AG04450 (cell line): Measurements from ENCODE around the gene DNAJC15. TPM values are rescaled to one million over a fixed set of nuclear protein-coding genes. Genes with fewer than 3 reads are reported as not detected.

Experiments used
- CTCF ChIA-PET: fragments of 300-600, 350-600 bp; formaldehyde crosslinking; extraction: SDS; loops from one replicate; lab custom pipeline; 2022; ENCODE audit warnings: antibody characterized with exemption, inconsistent platforms; lab: Charles Lee
- POLR2A ChIA-PET: fragments of 350-600 bp; formaldehyde crosslinking; extraction: SDS; loops from one replicate; lab custom pipeline; 2021; ENCODE audit warnings: antibody characterized with exemption, inconsistent platforms; lab: Yijun Ruan, JAX
- DNase-seq: peaks from one replicate; pipeline ENCODE4 v3.0.0-alpha.2; 2011; ENCODE audit warnings: low read depth, low spot score
- H3K27ac ChIP-seq: one replicate; pipeline ENCODE4 v1.5.1; 2012; ENCODE audit warnings: low read depth, low read length, control low read depth
- H3K27me3 ChIP-seq: one replicate; pipeline ENCODE4 v1.6.0; 2012; ENCODE audit warnings: low read length; ENCODE audit not compliant: control insufficient read depth, insufficient read depth
- H3K4me3 ChIP-seq: 2 replicates; pipeline ENCODE4 v1.5.1; 2011; ENCODE audit warnings: mild to moderate bottlenecking, low read depth, low read length, control low read depth
- H3K9me3 ChIP-seq: 2 replicates; pipeline ENCODE4 v1.5.1; 2012; ENCODE audit warnings: low read length; ENCODE audit not compliant: control insufficient read depth, insufficient read depth
- polyA plus RNA-seq: library from polyadenylated mRNA; depleted of rRNA; stranded (reverse); fragments of >200 nt; gene quantifications from 2 replicates; pipeline ENCODE4 v1.2.3, GENCODE V29; 2011
- TF ChIP-seq, protein P1 (sequence below): IDR thresholded peaks from 2 replicates; pipeline ENCODE4 v1.5.1; 2011; ENCODE audit warnings: low read depth, low read length, control low read depth, inconsistent platforms

Gene DNAJC15
- polyA plus RNA-seq, 1 experiment, result 48.6 TPM

DNA sequence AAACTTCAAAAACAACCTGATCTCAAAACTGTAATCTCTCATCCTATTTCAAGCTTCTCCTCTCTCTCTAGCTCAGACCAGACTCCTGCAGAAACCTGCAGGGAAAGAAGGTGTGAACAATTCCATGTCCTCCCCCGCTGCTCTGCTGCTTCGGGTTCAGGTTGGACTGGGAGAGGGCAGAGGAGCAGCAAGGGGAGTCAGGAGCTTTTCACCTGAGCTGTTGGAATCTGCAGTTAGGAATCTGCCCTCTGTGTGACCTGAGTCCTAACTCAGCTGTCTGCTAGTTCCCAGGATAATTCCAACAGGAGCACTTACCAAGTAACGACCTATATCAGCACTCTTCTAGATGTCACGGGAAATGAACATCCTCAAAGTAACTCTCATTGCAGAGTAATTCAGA is 118.3 kb downstream of the DNAJC15 start:
- DNase-seq, result no peak
- no peaks in the 10 kb centered on the region for H3K9me3 ChIP-seq
- no peak overlapping the region for H3K4me3 ChIP-seq
- peaks cover 10% of the 10 kb centered on the region for H3K27me3 ChIP-seq
- CTCF ChIA-PET, result no interaction called here
- no peak overlapping the region for H3K27ac ChIP-seq
- TF ChIP-seq, protein P1, sequence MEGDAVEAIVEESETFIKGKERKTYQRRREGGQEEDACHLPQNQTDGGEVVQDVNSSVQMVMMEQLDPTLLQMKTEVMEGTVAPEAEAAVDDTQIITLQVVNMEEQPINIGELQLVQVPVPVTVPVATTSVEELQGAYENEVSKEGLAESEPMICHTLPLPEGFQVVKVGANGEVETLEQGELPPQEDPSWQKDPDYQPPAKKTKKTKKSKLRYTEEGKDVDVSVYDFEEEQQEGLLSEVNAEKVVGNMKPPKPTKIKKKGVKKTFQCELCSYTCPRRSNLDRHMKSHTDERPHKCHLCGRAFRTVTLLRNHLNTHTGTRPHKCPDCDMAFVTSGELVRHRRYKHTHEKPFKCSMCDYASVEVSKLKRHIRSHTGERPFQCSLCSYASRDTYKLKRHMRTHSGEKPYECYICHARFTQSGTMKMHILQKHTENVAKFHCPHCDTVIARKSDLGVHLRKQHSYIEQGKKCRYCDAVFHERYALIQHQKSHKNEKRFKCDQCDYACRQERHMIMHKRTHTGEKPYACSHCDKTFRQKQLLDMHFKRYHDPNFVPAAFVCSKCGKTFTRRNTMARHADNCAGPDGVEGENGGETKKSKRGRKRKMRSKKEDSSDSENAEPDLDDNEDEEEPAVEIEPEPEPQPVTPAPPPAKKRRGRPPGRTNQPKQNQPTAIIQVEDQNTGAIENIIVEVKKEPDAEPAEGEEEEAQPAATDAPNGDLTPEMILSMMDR, result no peak
- POLR2A ChIA-PET, result no interaction called here

DNA sequence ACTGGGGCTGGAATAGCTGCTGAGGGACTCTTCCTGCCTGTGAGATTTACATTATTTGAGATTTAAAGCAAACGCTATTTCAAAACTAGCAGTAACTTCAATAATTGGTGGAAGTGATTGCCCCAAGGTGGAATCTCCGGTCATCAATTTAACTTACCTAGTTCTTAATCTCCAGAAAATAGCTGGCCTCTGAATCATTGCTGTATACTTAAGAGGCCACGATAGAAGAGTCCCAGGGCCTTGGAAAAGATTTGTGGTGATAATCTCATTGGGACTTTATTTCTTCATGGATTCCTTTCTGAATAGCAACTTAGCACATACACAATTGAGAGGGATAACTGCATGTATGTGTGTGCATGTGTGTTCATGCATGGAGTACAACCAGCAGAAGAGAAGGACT is 120.2 kb downstream of the DNAJC15 start:
- no peak for DNase-seq
- ChIA-PET POLR2A (no interaction called here), CTCF (no interaction called here)
- no peak overlapping the region for H3K4me3 ChIP-seq
- H3K27ac ChIP-seq, result no peak overlapping the region
- H3K9me3 ChIP-seq, result no peaks in the 10 kb centered on the region
- peaks cover 12% of the 10 kb centered on the region for H3K27me3 ChIP-seq
- TF ChIP-seq, protein P1, result no peak

DNA sequence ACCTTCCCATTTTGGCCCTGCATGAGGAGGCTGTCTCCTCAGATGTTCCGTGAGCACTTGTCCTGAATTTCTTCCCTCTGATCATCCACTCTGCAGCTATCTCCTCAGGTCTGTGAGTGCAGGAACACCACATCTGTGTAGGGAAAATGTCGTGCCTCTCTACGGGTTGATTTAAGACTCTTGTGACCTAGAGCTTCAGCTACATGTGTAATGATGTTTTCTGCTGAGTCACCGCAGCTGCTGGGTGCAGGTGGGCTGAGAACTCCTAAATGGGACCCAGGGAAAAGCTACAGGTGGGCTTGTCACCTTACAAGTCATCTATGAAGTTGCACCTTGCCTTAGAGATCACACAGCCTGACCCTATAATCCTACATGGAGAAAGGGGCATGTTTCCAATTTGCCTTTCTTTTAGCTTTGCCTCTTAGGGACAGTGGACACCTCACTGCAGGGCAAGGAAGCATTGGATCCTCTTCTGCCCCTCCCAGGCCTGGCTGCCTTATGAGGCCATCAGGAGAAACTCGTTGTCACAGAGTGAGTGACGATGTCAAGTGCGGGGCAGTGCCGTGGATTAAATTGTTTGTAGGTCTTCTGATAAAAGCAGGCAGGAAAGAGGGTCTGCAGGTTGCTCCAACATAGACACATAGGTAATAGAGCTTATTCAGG is 122.3 kb downstream of the DNAJC15 start:
- POLR2A ChIA-PET, result no interaction called here
- CTCF ChIA-PET, result interaction anchor here (0.6 kb wide), 1 partner anchor 177 kb away, joined by 3 read pairs; no protein-coding TSS in a partner anchor
- no peaks in the 10 kb centered on the region for H3K9me3 ChIP-seq
- H3K27ac ChIP-seq, result no peak overlapping the region
- no peak overlapping the region for H3K4me3 ChIP-seq
- no peak for DNase-seq
- H3K27me3 ChIP-seq, result peaks cover 8% of the 10 kb centered on the region
- TF ChIP-seq, protein P1, result no peak

DNA sequence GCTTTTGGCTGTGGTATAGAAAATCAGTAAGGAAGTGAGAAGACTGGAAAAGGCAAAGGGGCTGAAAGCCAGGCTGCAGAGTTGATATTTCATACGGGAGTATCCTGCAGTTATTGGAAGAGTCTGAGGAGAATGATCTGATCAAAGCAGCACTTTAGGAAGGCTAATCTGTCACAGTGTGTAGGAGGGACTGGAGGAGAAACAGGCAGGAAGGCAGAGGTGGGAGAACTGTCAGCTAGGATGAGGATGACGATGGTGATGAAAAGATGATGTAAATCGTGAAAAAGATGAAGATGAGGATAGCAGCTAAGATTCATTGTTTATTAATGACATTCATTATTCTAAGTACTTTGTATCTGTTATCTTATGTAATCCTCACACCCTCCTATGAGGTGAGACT is 123.0 kb downstream of the DNAJC15 start:
- TF ChIP-seq, protein P1, result no peak
- POLR2A ChIA-PET, result no interaction called here
- CTCF ChIA-PET, result no interaction called here
- Histone ChIP-seq H3K27ac (no peak overlapping the region), H3K9me3 (no peaks in the 10 kb centered on the region), H3K27me3 (peaks cover 8% of the 10 kb centered on the region), H3K4me3 (no peak overlapping the region)
- DNase-seq, result no peak

DNA sequence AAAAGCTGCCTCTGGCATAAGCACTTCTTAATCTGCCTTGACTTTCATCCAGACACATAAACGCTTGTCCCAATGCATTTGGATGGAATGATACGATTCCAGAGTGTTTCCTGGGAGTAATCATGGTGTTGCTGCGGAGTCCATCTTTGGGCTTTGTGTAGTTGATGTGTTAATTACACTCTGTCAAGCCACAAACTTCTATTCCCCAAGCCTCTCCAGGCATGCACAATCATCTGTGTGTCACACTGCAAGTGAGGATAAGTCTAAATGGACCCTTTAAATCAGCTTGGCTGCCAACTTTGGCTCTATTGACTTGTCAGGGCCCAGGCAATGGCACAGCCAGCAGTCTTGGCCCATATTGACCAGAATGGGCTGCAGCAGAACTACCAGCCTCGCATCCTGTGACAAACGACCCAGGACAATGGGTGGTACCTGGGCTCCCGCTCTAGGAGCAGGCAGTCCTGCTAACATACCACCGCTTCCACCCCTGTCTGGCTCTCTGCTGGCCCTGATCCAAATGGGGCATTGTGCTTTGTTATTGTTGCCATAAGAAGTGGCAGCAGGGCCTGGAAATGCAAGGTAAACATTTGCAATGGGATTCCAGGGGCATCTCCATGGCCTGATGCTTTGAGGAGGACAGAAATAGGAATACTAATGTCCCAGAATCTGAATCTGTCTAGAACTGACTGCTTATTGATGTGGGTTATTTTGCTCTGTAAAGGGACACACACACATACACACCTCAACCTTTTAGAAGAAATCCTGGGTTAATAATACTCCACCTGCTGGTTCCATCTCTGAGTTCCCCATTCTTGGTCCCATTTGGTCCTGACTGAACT is 127.2 kb downstream of the DNAJC15 start:
- TF ChIP-seq, protein P1, result no peak
- peaks cover 8% of the 10 kb centered on the region for H3K27me3 ChIP-seq
- POLR2A ChIA-PET, result no interaction called here
- no peak overlapping the region for H3K27ac ChIP-seq
- no peaks in the 10 kb centered on the region for H3K9me3 ChIP-seq
- H3K4me3 ChIP-seq, result no peak overlapping the region
- CTCF ChIA-PET, result no interaction called here
- no peak for DNase-seq
